ENCODE results near the gene EN2.

Gene EN2

GRCh38 chr7:155459700-155460461 is 2.0 kb downstream of the EN2 start:
- peaks cover 90% of the 10 kb centered on the region for H3K27me3 ChIP-seq (ENCODE audit: insufficient read depth, low read length)
- no peak overlapping the region for H2AFZ ChIP-seq (ENCODE audit: insufficient read depth, low read length, poor library complexity)

GRCh38 chr7:155460926-155461613 is 3.1 kb downstream of the EN2 start:
- no CpG with 5 or more reads among the region's 8 CpGs for WGBS (ENCODE audit: extremely low coverage, insufficient coverage, insufficient read length)

More at GRCh38 chr7:155459700-155460461, 2.0 kb downstream of the EN2 start:
- H2BK12ac ChIP-seq (ENCODE audit: low read length): no peak overlapping the region
- WGBS (ENCODE audit: extremely low coverage, insufficient coverage, insufficient read length): no CpG with 5 or more reads among the region's 34 CpGs
- no peak overlapping the region for H3K4me3 ChIP-seq (ENCODE audit: low read depth, low read length)
- H3K4me2 ChIP-seq (ENCODE audit: low read length): no peak overlapping the region
- no peak overlapping the region for H3K9ac ChIP-seq (ENCODE audit: low read length)
- no peak overlapping the region for H4K91ac ChIP-seq (ENCODE audit: low read depth, low read length)
- H3K36me3 ChIP-seq (ENCODE audit: control insufficient read depth in 1 of 2, insufficient read depth in 2 of 2, low read length in 2 of 2): no peaks in the 10 kb centered on the region
- no peaks in the 10 kb centered on the region for H3K79me1 ChIP-seq (ENCODE audit: low read length)
- H3K27ac ChIP-seq (ENCODE audit: low read depth, low read length): no peak overlapping the region
- no peaks in the 10 kb centered on the region for H3K79me2 ChIP-seq (ENCODE audit: control insufficient read depth, insufficient read depth, low read length, poor library complexity)
- H3K18ac ChIP-seq (ENCODE audit: low read length): no peak overlapping the region
- H2AK5ac ChIP-seq (ENCODE audit: low read length): no peak overlapping the region
- no peak overlapping the region for H2BK5ac ChIP-seq (ENCODE audit: low read depth, low read length, poor library complexity)
- no peak overlapping the region for H2BK120ac ChIP-seq (ENCODE audit: insufficient read depth, low read length, poor library complexity)
- peaks cover 3 to 8% of the 10 kb centered on the region in 2 experiments for H3K4me1 ChIP-seq (ENCODE audit: control insufficient read depth in 1 of 2, insufficient read depth in 2 of 2, low read length in 2 of 2)
- no peak overlapping the region for H3K14ac ChIP-seq (ENCODE audit: low read length)
- peaks cover 7% of the 10 kb centered on the region for H3K9me3 ChIP-seq (ENCODE audit: insufficient read depth, low read depth, low read length)
- no peak overlapping the region for H3K23ac ChIP-seq (ENCODE audit: low read length)
- H4K12ac ChIP-seq (ENCODE audit: low read depth, low read length): no peak overlapping the region
- H3K4ac ChIP-seq (ENCODE audit: low read depth, low read length): no peak overlapping the region
- H4K8ac ChIP-seq (ENCODE audit: low read depth, low read length): no peak overlapping the region
- DNase-seq: no peak

GRCh38 chr7:155461631-155462030 is 3.7 kb downstream of the EN2 start:
- Histone ChIP-seq H3K4me3 (ENCODE audit: low read depth, low read length) (no peak overlapping the region), H2BK12ac (ENCODE audit: low read length) (no peak overlapping the region), H4K91ac (ENCODE audit: low read depth, low read length) (no peak overlapping the region), H2BK5ac (ENCODE audit: low read depth, low read length, poor library complexity) (no peak overlapping the region), H2AFZ (ENCODE audit: insufficient read depth, low read length, poor library complexity) (no peak overlapping the region), H4K12ac (ENCODE audit: low read depth, low read length) (no peak overlapping the region), H3K36me3 (ENCODE audit: control insufficient read depth in 1 of 2, insufficient read depth in 2 of 2, low read length in 2 of 2) (no peaks in the 10 kb centered on the region), H3K14ac (ENCODE audit: low read length) (no peak overlapping the region), H3K18ac (ENCODE audit: low read length) (no peak overlapping the region), H3K4me2 (ENCODE audit: low read length) (no peak overlapping the region), H3K4ac (ENCODE audit: low read depth, low read length) (no peak overlapping the region), H2AK5ac (ENCODE audit: low read length) (no peak overlapping the region), H3K79me1 (ENCODE audit: low read length) (no peaks in the 10 kb centered on the region), H3K27me3 (ENCODE audit: insufficient read depth, low read length) (peaks cover 90% of the 10 kb centered on the region), H3K9ac (ENCODE audit: low read length) (no peak overlapping the region), H2BK120ac (ENCODE audit: insufficient read depth, low read length, poor library complexity) (no peak overlapping the region), H3K4me1 (ENCODE audit: control insufficient read depth in 1 of 2, insufficient read depth in 2 of 2, low read length in 2 of 2) (peaks cover 4 to 10% of the 10 kb centered on the region in 2 experiments), H3K79me2 (ENCODE audit: control insufficient read depth, insufficient read depth, low read length, poor library complexity) (no peaks in the 10 kb centered on the region), H4K8ac (ENCODE audit: low read depth, low read length) (no peak overlapping the region), H3K23ac (ENCODE audit: low read length) (no peak overlapping the region), H3K27ac (ENCODE audit: low read depth, low read length) (no peak overlapping the region), H3K9me3 (ENCODE audit: insufficient read depth, low read depth, low read length) (peaks cover 7% of the 10 kb centered on the region)
- no peak for DNase-seq
- no CpG with 5 or more reads among the region's 3 CpGs for WGBS (ENCODE audit: extremely low coverage, insufficient coverage, insufficient read length)

More at GRCh38 chr7:155460926-155461613, 3.1 kb downstream of the EN2 start:
- Histone ChIP-seq H2AK5ac (ENCODE audit: low read length) (no peak overlapping the region), H4K91ac (ENCODE audit: low read depth, low read length) (no peak overlapping the region), H3K4me2 (ENCODE audit: low read length) (no peak overlapping the region), H3K18ac (ENCODE audit: low read length) (no peak overlapping the region), H3K79me2 (ENCODE audit: control insufficient read depth, insufficient read depth, low read length, poor library complexity) (no peaks in the 10 kb centered on the region), H3K9me3 (ENCODE audit: insufficient read depth, low read depth, low read length) (peaks cover 7% of the 10 kb centered on the region), H3K14ac (ENCODE audit: low read length) (no peak overlapping the region), H3K9ac (ENCODE audit: low read length) (no peak overlapping the region), H3K79me1 (ENCODE audit: low read length) (no peaks in the 10 kb centered on the region), H3K4me3 (ENCODE audit: low read depth, low read length) (no peak overlapping the region), H3K36me3 (ENCODE audit: control insufficient read depth in 1 of 2, insufficient read depth in 2 of 2, low read length in 2 of 2) (no peaks in the 10 kb centered on the region), H2BK5ac (ENCODE audit: low read depth, low read length, poor library complexity) (no peak overlapping the region), H4K12ac (ENCODE audit: low read depth, low read length) (no peak overlapping the region), H3K27ac (ENCODE audit: low read depth, low read length) (no peak overlapping the region), H2AFZ (ENCODE audit: insufficient read depth, low read length, poor library complexity) (no peak overlapping the region), H3K23ac (ENCODE audit: low read length) (no peak overlapping the region), H2BK120ac (ENCODE audit: insufficient read depth, low read length, poor library complexity) (no peak overlapping the region), H2BK12ac (ENCODE audit: low read length) (no peak overlapping the region), H3K4me1 (ENCODE audit: control insufficient read depth in 1 of 2, insufficient read depth in 2 of 2, low read length in 2 of 2) (peaks cover 3 to 8% of the 10 kb centered on the region in 2 experiments), H3K4ac (ENCODE audit: low read depth, low read length) (no peak overlapping the region), H3K27me3 (ENCODE audit: insufficient read depth, low read length) (peaks cover 90% of the 10 kb centered on the region), H4K8ac (ENCODE audit: low read depth, low read length) (no peak overlapping the region)
- DNase-seq: no peak

- Histone ChIP-seq H2BK12ac (ENCODE audit: low read length) (no peak overlapping the region), H3K14ac (ENCODE audit: low read length) (no peak overlapping the region), H3K4me3 (ENCODE audit: low read depth, low read length) (no peak overlapping the region), H3K27me3 (ENCODE audit: insufficient read depth, low read length) (peaks cover 90% of the 10 kb centered on the region), H4K8ac (ENCODE audit: low read depth, low read length) (no peak overlapping the region), H3K18ac (ENCODE audit: low read length) (no peak overlapping the region), H4K91ac (ENCODE audit: low read depth, low read length) (no peak overlapping the region), H2BK120ac (ENCODE audit: insufficient read depth, low read length, poor library complexity) (no peak overlapping the region), H3K79me2 (ENCODE audit: control insufficient read depth, insufficient read depth, low read length, poor library complexity) (no peaks in the 10 kb centered on the region), H3K23ac (ENCODE audit: low read length) (peak overlapping the region; percentile 4), H3K4me2 (ENCODE audit: low read length) (no peak overlapping the region), H3K36me3 (ENCODE audit: control insufficient read depth in 1 of 2, insufficient read depth in 2 of 2, low read length in 2 of 2) (no peaks in the 10 kb centered on the region), H3K4ac (ENCODE audit: low read depth, low read length) (no peak overlapping the region), H4K12ac (ENCODE audit: low read depth, low read length) (no peak overlapping the region), H2AFZ (ENCODE audit: insufficient read depth, low read length, poor library complexity) (no peak overlapping the region), H3K79me1 (ENCODE audit: low read length) (no peaks in the 10 kb centered on the region), H2BK5ac (ENCODE audit: low read depth, low read length, poor library complexity) (no peak overlapping the region), H3K9me3 (ENCODE audit: insufficient read depth, low read depth, low read length) (peaks cover 5% of the 10 kb centered on the region), H2AK5ac (ENCODE audit: low read length) (no peak overlapping the region), H3K27ac (ENCODE audit: low read depth, low read length) (no peak overlapping the region), H3K9ac (ENCODE audit: low read length) (no peak overlapping the region), H3K4me1 (ENCODE audit: control insufficient read depth in 1 of 2, insufficient read depth in 2 of 2, low read length in 2 of 2) (peaks cover 3 to 11% of the 10 kb centered on the region in 2 experiments)
- DNase-seq: no peak
- no CpG with 5 or more reads among the region's 33 CpGs for WGBS (ENCODE audit: extremely low coverage, insufficient coverage, insufficient read length)
Measured at GRCh38 chr7:155462163-155462735, 4.3 kb downstream of the EN2 start.

Measured in trophoblast cell (in vitro differentiated cells and primary cell).